GOT3 (cell line): ENCODE measurements around the gene DEFB127.
"Not testable (repeated sequence)": the region's sequence is repeated elsewhere in the genome, so short reads cannot be mapped to it uniquely, and the experiment has no call there.

ENCODE experiments used
- DNase-seq: peaks from one replicate; lab custom pipeline; 2025; ENCODE audit warnings: mixed read lengths; lab: John Stamatoyannopoulos, UW

Gene DEFB127

DNA sequence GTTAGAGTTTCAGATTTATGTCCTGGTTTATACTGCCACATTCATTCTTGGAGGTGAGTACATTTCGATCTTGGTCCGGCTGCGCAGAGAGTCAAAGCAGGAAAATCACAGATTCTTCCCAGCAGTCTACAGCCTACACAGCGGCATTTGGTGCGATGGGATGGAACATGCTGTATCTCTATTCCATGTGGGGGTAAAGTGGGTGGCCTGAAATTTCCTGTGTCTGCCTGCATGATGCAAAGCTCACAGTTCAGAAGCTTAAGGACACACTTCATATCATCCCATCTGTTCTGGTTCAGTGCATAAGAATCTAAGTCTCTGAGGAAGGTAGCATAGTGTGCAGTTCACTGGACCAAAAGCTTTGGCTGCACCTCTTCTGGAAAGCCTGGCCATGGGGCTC, at the start of gene DEFB127:
Gene DEFB127 (plus strand): TSS at position 301 of the 400 bp plus-strand sequence. CDS start 91 bp downstream, at position 392.
- no peak for DNase-seq

DNA sequence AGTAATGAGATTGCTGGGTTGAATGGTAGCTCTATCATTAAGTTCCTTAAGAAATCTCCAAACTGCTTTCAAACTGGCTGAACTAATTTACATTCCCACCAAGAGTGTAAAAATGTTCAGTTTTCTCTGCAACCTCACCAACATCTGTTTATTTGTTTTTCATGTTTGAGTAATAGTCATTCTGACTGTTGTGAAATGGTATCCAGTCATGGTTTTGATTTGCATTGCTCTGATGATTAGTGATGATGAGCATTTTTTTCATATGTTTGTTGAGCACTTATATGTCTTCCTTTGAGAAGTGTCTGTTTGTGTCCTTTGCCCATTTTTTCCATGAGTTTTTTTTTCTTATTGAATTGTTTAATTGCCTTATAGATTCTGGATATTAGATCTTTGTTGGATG, 44.9 kb upstream of the DEFB127 start:
- no peak for DNase-seq

- no peak for DNase-seq
Measured at GRCh38 chr20:117518-117917, 39.7 kb upstream of the DEFB127 start.

DNA sequence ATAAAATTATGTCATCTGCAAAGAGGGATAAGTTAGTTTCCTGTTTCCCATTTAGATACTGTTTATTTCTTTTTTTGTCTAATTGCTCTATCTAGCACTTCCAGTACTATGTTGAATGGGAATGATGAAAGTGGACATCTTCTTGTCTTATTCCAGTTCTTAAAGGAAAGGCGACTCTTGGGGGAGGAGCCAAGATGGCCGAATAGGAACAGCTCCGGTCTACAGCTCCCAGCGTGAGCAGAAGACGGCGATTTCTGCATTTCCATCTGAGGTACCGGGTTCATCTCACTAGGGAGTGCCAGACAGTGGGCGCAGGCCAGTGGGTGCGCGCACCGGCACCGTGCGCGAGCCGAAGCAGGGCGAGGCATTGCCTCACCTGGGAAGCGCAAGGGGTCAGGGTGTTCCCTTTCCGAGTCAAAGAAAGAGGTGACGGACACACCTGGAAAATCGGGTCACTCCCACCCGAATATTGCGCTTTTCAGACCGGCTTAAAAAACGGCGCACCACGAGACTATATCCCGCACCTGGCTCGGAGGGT, 27.4 kb upstream of the DEFB127 start:
- not testable (repeated sequence) for DNase-seq

- DNase-seq: no peak
Measured at GRCh38 chr20:137668-138490, 19.4 kb upstream of the DEFB127 start.

DNA sequence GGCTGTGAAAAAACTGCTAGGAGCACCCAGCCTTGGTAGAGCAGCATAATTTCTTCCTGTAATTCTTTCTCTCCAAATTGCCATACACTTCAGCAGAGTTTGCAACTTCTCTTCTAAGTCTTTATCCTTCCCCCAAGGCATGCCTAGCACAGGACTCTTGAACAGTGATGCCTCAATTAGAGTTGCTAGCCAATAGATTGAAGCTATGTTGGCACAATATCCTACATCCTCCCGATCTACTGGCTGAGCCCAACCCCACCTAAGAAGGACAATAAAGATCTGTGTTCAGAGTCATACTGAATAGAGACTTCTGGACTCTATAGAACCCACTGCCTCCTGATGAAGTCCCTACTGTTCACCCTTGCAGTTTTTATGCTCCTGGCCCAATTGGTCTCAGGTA, 15.0 kb upstream of the DEFB127 start, which contains the start of gene DEFB126:
Gene DEFB126 (plus strand): TSS at position 301 of the 400 bp plus-strand sequence. CDS start 39 bp downstream, at position 340.
- no peak for DNase-seq

GRCh38 chr20:145877-146276, 11.4 kb upstream of the DEFB127 start:
- DNase-seq: no peak

DNA sequence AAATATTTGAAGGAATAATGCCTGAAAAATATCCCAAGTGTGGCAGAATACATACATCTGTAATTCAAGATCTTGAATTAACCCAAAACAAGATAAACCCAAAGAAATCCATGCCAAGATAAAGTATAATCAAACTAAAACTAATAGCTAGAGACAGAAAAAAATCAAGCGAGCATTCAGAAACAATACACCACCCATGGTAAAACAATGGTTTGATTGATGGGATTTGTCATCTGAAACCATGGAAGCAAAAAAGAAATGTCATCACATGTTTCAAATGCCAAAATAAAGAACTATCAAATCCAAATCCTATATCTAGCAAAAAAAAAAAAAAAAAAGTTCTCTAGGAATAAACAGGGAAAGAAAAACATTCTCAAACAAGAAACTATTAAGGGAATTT, 5.1 kb upstream of the DEFB127 start:
- DNase-seq: no peak

DNA sequence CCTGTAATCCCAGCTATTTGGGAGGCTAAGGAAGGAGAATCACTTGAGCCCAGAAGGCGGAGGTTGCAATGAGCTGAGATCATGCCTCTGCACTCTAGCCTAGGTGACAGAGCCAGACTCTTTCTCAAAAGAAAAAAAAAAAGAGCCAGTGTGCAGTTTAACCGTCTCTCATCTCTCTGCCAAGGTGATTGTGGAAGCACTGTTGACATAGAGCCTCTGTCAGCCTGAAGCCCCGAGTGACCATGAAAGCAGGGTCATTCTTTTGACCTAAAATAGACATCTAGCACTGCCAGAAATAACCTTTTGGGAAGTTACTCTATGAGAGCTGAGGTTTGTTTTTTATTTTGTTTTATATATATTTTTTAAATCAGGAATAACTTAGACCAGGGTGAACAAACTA, 7.4 kb downstream of the DEFB127 start:
- DNase-seq: no peak

DNA sequence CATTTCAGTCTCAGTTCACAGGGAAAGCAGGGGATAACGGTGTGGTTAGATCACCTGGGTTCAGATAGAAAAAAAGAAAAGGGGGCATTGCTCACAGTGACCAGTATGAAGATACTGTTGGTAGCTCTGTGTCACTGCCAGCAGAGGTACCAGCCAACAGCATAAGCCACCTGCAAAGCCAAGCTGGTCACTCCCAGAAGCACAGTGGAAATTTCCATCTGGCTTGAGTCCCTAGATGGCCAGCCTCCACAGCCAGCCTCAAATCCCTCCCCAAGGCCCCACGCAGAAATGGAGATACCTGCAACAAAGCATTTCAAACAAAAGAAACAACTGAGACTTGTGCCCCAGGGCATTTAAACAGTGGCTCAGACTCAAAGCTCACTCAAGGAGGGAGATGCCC, 11.6 kb downstream of the DEFB127 start:
- DNase-seq: no peak

GRCh38 chr20:184288-184687, 27.0 kb downstream of the DEFB127 start:
- no peak for DNase-seq

DNA sequence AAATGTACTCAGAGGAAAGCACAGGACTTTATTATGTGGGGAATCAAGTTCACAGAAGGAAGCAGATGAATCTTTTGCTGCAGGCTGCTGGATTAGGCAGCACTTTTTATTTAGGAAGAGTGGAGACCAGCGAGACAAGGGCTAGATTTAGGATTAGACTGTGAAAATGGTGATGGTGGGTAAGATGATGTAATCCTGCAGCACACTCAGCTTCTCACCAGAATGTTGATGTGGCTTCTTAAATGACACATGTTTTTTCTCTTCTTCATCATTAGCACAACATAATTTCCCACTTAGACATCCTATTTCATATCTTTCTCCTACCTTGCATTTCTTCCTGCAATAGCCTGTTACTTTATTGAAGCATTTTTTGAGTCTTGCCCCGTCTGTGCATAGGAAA, 30.5 kb downstream of the DEFB127 start:
- DNase-seq: no peak

GRCh38 chr20:189611-190010, 32.4 kb downstream of the DEFB127 start, which contains the start of gene DEFB128:
TSS of gene DEFB128 (minus strand) at chr20:189711. CDS start at chr20:189623, 88 bp downstream.
- DNase-seq: no peak

DNA sequence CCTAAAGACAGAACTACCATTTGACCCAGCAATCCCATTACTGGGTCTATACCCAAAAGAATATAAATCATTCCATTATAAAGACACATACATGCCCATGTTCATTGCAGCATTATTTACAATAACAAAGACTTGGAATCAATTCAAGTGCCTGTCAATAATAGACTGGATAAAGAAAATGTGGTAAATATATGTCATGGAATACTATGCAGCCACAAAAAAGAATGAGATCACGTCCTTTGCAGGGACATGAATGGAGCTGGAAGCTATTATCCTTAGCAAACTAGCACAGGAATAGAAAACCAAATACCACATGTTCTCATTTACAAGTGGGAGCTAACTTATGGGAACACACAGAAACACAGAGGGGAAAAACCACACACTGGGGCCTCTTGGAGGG, 41.0 kb downstream of the DEFB127 start:
- DNase-seq: no peak

GRCh38 chr20:199996-200395, 42.7 kb downstream of the DEFB127 start:
- no peak for DNase-seq

DNA sequence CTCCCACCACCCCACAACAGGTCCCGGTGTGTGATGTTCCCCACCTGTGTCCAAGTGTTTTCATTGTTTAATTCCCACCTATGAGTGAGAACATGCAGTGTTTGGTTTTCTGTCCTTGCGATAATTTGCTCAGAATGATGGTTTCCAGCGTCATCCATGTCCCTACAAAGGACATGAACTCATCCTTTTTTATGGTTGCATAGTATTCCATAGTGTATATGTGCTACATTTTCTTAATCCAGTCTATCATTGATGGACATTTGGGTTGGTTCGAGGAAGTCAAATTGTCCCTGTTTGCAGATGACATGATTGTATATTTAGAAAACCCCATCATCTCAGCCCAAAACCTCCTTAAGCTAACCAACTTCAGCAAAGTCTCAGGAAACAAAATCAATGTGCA, 46.4 kb downstream of the DEFB127 start:
- DNase-seq: not testable (repeated sequence)
